GM18861 (cell line): ENCODE data around the gene KCNK3.

Source experiments
- ATAC-seq: cut with Tn5 transposase; IDR thresholded peaks from one replicate; pipeline ENCODE4 v1.9.1; 2021; ENCODE audit not compliant: unreplicated experiment

KCNK3 gene

DNA sequence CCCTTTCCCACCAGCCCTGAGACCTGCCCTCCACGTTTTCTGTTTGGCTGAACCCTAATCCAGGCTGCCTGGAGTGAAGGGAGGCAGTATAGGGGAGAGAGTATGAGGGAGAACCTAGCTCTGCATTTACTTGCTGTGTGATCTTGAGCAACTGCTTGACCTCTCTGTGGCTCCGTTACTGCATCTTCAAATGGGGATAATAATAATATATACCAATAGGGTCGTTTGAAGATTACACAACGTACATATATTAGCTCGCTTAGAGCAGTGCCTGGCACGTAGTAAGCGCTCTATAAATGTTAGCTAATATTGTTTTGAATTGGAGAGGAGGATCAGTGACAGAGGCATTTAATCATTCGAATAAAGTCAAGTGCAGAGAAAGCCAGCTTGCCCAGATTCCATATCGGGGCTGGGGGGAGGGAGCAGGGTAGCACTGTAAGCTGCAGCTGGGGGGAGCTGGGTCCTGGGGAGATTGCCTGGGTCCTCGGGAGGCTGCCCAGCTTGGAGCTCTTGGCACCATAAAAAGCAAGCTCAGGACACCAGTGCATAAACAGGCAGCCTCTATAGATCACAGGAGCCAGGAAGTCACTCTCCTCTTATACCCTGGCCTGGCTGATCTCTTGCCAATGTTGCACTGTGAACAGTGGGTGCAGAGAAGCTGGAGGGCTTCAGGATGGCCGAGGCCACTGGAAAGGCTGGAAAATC is 19.1 kb downstream of the KCNK3 start:
- ATAC-seq, result no peak

DNA sequence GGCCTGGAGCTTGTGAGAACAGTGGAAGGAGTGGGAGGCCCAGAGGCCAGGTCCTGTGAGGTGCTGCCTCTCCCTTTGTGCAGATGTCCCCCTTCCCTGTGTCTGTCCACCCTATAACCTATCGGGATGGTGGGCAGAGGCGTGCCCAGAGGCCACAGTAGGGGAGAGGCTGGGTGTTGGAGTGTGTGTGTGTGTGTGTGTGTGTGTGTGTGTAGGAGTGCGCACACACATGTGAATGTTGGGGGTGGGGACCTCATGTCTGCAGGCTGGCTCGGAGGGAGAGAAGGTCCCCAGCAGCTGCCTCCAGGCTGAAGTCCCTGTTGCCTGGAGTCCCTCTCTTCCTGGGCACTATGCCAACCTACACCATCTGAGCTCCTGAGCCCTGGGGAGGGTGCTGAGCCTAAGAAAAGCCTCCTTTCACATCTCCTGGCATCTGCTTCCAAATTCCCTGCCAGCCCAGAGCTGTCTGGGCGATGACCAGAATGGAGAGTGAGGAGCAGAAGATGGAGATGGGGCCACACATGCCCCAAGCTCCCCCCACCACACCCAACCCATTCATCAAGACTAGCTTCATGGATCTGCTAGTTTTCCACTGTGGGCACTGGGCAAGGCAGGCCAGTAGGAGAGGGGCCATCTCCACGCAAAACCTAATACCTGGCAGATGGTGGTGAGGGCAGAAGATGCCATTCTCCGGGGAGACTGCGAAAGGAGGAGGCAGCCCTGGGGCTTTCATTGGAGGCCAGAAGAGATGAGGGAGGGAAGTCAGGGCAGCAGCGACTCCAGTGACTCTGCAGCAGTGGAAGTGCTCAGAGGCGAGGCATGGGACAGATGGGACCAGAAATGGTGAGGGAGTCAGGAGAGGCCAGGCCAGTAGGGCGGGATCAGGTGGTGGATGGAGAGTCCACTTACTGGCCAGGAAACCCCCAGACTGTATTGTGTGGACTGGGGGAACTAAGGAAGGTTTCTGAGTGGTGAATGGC is 20.3 kb downstream of the KCNK3 start:
- ATAC-seq, result no peak

DNA sequence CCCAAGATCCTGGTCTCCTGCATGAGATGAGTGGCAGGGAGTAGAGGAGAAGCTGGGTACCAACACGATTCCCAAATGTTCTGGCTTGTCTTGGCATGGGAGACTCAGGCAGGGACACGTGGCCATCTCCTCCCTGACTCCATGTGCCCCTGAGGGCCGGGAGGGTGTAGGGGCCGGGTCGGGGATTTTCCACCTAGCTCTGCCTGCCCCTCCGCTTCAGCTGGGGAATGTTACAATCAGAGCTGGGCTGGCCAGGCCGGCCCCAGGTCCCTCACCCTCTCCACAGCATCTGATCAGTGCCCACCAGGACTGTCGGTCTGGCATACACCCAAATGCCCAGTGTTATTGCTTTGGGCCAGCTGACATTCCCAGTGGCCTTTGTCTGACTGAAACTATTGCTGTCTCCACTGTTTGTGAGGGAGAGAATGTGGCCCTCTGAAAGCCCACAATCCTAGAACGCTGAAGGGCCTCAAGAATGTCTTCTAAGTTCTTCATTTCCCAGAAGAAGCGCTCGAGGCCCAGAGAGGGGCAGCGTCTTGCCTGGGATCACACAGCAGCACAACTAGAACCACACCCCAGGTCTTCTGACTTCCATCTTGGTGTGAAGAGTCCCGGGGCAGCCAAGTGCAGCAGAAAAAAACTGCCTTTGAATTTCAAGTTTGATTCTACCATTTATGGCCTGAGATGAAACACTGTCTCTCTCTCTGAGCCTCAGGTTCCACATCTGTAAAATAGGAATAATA is 23.2 kb downstream of the KCNK3 start:
- no peak for ATAC-seq

DNA sequence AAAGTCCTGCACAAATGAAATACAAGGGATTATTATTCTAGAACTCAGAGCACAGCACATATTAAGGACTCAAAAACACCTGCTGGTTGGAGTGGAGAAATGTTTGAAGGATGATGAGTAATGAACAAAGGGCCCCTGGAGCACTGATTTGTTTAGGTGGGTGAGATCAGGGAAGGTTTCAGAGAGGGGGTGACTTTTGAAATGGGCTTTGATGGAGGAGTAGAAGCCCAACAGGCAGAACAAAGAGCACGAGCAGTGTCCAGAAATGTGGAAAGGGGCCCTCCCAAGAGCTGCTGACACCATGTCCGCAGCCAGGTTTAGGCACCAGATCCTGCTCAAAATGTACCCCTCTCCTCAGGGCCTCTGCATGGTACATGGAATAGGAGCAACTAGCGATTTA is 23.8 kb downstream of the KCNK3 start:
- ATAC-seq, result no peak

DNA sequence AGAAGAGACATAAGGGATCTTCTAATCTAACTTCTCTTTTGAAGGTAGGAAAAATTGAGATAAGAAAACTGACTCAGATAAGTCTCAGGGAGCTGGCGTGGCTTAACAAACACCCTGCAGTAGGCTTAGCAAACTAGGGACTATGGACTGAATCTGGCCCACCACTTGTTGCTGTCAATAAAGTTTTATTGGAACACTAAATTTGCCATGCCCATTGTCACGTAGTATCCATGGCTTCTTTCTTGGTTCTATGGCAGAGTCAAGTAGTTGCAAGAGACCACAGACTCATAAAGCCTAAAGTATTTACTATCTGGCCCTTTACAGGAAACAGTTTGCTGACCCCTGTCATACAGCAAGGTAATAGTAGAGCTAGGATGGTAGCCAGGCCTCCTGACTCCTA is 24.2 kb downstream of the KCNK3 start:
- ATAC-seq, result no peak

DNA sequence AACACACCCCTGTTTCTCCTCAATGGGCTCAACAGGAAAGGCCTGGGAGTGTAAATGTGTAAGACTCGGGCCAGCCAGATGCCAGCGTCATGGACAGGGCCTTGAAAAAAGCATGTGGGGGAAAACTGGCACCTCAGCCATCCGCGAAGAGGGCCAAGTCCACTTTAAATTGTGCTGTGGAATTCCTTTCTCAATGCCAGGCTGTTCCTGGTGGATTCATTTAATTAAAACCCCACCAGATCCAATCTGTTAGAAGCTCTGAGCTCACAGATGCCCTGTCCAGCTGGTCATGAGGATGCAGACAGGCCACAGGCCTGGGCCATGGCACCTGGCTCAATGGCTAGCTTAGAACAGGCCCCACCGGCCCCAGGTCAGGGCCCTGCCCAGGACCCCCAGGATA is 24.8 kb downstream of the KCNK3 start:
- ATAC-seq, result no peak

DNA sequence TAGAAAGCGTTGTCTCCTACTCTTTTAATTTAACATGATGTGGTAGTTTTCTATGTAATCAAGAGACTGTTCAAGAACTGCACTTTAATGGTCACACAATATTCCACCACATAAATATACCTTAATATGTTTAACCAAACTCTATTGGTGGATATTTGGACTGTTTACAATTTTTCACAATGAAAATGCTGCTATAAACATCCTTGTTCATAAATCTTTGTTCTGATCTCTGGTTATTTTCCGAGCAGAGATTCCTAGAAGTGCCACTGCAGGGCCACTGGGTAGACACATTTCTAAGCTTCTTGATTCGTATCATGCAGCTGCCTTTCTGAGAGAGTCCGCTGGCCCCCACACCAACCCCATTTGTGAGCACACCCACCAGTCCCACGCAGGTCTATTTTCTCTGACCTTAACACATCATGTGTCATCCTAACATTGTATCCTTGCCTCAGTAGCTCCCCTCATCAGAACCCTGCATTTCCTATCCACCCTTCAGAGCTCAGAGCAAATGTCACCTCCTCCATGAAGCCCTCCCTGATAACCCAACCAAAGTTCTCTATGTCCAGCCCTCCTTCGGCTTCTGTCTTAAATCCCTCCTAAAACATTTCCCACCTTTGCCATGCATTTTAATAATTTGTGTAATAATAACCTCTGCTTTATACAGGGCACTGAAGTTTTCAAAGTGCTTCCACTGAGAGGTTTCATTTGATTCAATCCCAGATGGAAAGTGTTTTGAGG is 26.6 kb downstream of the KCNK3 start:
- ATAC-seq, result no peak

DNA sequence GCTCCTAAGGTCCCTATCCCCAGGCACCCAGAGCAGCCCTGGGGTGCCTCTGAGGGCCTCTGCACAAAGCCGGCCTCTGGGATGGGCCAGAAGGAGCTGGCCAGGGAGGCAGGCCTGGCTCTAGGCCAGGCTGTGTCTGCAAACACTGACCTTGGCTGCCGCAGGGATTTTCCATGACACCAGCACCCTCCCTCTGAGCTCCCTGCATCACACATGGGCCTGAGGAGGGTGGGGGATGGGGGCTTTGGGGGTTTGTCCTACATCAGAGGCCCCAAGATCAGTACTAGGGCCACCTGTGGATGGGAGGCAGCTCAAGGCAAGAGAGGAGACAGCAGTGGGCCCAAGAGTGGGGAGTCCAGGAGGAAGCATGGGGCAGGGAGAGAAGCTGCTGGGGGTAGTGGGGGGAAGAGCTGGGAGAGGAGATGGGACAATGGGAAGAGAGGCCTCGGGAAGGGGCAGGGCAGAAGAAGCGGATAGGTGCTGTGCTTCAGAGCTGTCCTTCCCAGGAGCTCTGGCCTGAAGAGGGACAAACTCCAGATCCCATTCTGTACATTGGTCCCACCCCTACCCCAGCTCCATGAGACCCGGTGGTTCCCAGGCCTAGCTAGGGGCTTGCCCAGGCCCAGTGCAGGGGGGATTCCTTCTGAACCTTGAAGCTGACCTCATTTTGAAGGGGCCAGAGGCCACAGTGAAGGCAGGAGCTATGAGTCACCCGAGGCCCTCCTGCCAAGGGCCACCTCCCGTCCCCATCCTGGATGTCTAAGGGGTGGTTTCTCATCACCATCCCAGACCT is 28.0 kb downstream of the KCNK3 start:
- ATAC-seq, result no peak

DNA sequence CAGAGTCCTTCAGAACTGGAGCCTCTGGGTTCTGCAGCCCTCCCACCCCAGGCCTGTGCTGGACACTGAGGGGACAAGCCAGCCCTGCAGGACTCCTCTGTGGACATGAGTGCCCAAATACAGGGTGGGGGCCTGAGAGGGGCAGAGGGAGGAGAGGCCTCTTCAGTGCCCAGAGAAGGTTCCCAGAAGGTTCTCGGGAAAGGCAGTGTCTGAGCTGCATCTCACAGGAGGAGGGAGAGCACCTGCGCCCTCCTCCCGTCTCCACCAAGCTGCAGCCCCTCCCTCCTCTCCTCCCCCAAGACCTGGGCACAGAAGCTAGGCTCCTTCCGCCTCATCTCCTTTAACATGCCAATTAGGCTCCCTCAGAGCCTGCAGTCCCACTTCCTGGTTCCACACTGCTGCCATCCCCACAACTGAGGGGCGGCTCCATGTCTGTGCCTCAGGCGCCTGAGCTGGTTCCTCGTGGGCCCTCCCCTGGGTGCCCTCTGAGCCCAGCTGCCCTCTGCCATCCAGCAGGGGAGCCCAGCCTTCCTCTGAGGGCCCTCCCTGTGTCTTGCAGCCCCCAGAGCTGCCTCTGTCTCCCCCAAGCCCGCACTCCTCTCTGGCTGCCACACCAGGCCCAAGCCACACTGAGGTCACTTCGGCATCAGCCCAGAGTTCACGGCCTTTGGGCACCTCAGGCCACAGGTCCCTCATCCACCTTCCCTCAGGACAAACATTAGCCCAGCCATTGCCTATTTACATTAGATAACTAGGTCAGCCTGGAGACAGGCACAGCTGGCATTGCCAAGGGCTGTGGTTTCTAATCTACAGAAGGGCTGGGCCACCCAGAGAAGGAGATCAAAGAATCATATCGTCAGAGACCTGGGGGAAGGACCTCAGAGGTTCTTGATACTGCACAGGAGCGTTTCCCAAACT is 28.9 kb downstream of the KCNK3 start:
- ATAC-seq, result no peak

DNA sequence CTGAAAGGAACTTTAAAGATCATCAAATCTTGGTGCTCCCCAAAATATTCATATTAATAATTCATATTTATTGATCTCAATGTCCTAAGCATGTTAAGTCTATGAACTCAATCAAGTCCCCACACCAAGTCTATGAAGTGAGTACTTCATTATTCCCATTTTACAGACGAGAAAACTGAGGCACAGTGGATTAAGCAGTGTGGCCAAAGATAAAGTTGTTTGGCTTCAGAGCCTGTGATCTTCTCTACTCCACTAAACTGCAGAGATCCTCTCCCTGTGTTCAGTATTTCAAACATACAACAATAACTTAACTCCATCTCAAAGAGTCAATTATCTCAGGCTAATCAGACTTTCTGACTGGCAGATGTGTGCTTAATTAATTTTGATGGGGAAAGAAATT is 29.8 kb downstream of the KCNK3 start:
- no peak for ATAC-seq

DNA sequence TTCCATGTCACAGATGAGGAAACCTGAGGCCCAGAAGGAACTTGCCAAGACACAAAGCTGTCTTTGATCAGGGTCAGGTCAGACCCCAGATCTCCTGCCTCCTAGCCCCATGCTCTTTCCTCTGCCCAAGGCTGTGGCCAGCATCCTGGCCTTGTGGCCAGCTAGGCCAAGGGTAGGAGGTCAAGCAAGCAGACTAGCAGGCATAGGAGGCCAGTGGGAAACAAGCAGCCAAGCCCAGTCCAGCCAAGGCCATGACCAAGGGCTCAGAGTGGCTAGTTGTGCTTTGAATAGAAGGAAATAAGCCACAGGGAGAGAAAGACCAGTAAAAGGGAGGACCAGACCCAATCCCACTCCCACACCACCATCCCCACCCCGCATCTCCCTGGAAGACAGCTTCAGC is 30.4 kb downstream of the KCNK3 start:
- ATAC-seq, result no peak

DNA sequence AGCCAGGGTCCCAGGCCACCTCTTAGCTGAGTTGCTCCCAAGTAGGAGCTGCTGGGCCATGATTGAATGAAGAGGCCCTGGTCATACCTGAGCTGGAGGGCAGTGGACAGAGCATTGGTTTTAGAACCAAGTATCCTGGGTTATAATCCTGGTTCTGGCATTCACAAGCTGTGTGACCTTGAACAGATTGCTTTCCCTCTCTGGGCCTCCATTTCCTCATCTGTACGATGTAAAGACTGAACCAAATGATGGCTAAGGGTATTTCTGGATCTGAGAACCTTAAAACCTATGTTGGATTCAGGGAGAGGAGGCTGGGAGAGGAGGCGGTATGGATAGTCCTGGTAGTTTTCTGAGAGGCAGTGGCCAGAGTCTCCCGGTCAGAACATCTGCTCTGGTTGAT is 31.0 kb downstream of the KCNK3 start:
- no peak for ATAC-seq

DNA sequence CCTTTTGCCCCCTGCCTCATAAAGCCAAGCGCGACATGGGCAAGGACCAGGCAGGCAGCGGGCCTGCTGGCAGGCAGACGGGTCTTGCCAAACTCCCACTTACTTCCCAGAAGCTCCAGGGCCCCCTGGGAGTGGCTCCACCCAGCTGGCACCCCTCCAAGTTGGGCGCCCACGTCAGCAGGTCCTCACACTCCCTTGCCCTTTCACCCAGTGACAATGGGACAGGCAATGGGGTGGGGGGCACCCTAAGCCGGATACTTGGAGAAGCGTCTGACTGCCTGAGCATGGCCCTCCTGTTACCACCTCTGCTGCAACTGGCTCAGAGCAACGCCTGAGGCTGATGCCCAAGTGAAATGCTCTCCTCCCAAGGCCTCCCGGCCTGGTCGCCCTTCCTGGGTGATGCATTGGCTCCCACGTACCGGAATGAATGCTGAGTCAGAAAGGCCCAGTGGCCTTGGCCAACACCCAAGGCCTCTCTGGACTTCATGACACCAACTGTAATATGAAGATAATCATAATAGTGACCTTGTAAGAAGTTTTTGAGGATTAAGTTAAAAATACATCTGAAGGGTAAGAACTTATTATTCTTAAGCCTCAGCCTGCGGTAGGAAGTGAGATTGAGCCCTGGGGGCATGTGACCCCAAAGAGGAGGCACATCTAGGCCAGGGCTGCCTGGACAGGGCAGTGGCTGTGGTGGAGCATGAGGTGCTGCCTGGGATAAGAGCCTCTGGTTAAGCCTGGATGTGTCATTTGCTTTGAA is 31.6 kb downstream of the KCNK3 start:
- ATAC-seq, result no peak

DNA sequence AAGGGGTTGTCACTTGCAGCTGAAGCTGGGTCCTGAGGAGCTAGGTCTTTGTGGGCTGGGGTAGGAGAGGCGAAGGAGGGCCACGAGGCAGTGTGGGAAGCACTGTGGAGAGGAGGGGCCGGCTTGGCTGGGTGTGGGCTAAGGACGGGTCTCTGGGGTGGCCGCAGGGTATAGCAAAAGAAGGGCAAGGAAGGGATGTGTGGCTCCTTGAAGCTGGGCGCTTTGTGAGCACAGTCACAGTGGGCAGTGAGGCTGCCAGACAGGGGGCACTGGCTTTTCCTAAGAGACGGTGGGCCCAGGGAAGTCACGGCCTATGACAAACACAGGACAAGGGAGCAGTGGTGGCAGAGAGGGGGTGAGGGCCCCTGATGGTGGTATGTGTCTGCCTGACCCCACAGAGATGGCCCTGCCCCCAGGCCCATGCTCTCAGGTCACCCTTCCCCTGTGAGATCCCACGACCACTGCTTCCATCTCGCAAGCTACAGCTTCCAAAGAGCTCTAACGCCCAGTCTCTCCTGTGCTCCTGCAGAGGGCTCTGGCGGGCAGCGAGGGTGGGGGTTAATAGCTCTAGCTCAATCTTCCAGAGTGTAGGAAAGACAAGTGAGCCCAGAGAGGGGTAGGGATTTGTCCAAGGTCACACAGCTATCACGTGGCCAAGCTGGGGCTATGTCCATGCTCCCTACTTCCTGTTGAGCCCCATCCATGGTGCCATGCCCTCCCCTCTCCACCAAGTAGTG is 32.4 kb downstream of the KCNK3 start:
- no peak for ATAC-seq

DNA sequence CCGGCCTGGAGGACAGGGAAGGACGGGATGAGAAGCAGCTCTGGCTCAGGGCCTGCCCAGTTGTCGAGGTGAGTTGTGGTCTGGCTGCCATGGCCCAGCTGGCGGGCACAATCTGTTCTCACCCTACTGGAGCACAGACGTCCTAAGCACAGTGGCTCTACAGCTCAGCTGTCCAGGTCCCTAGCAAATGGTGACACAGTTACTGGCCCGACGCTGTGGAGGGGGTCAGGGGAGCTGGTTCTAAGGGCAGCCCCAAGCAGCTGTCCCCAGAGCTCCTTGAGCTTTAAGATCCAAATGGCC is 32.9 kb downstream of the KCNK3 start:
- ATAC-seq, result no peak

DNA sequence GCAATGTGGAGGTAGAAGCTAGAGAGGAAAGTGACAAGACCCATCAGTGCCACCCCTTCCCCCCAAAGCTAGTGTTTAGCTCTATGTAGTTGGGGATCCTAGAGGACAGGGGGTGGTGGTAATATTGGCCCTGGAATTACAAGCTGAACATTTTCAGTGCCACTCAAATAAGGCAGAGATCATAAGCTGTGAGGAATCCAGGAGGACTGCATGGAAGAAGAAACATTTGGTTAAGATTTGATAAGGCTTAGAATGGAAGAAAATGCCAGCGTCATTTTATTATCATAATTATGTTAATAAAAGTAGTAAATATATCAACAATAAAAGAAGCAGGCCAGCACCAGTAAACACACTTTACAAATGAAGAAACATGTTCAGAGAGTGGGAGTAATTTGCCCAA is 33.7 kb downstream of the KCNK3 start:
- no peak for ATAC-seq

DNA sequence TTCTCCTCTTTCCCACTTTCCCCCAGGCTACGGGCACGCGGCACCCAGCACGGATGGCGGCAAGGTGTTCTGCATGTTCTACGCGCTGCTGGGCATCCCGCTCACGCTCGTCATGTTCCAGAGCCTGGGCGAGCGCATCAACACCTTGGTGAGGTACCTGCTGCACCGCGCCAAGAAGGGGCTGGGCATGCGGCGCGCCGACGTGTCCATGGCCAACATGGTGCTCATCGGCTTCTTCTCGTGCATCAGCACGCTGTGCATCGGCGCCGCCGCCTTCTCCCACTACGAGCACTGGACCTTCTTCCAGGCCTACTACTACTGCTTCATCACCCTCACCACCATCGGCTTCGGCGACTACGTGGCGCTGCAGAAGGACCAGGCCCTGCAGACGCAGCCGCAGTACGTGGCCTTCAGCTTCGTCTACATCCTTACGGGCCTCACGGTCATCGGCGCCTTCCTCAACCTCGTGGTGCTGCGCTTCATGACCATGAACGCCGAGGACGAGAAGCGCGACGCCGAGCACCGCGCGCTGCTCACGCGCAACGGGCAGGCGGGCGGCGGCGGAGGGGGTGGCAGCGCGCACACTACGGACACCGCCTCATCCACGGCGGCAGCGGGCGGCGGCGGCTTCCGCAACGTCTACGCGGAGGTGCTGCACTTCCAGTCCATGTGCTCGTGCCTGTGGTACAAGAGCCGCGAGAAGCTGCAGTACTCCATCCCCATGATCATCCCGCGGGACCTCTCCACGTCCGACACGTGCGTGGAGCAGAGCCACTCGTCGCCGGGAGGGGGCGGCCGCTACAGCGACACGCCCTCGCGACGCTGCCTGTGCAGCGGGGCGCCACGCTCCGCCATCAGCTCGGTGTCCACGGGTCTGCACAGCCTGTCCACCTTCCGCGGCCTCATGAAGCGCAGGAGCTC is 35.4 kb downstream of the KCNK3 start:
- ATAC-seq, result no peak
